Peyer's patch (tissue), 4 donors: ENCODE measurements around the gene CRPPA. TPM values are rescaled to one million over a fixed set of nuclear protein-coding genes. Genes with fewer than 3 reads are reported as not detected.

Source experiments
- DNase-seq, 3 donors: peaks; one replicate each; pipeline ENCODE4 v3.0.0-alpha.2; 2017 to 2019
- H3K27ac ChIP-seq, 4 donors: fragments of 200-600 bp; sonication (generic); one replicate each; pipeline ENCODE4 v1.5.1; 2016 to 2019
- H3K27me3 ChIP-seq, 2 donors: fragments of 200-600 bp; sonication (generic); one replicate each; pipeline ENCODE4 v1.5.1; 2019
- H3K36me3 ChIP-seq, 3 donors: fragments of 200-600 bp; sonication (generic); one replicate each; pipeline ENCODE4 v1.5.1; 2016 to 2019
- H3K4me1 ChIP-seq, 4 donors: fragments of 200-600 bp; sonication (generic); one replicate each; pipeline ENCODE4 v1.5.1; 2016 to 2019
- H3K4me3 ChIP-seq, 4 donors: fragments of 200-600 bp; sonication (generic); 1 replicate in 3 of 4; 2 replicates in 1 of 4; pipeline ENCODE4 v1.5.1; 2016 to 2019; ENCODE audit warnings: mild to moderate bottlenecking in 1 of 4
- H3K9me3 ChIP-seq, 4 donors: fragments of 200-600 bp; sonication (generic); one replicate each; pipeline ENCODE4 v1.5.1; 2016 to 2019; ENCODE audit warnings: mild to moderate bottlenecking in 1 of 4
- POLR2A ChIP-seq, 2 donors: fragments of 450-650 bp; IDR thresholded peaks; one replicate each; pipeline ENCODE4 v1.5.1; 2017; ENCODE audit warnings: antibody characterized with exemption in 2 of 2, mild to moderate bottlenecking in 2 of 2, moderate library complexity in 2 of 2
- total RNA-seq, 4 donors: library from RNA; depleted of rRNA; stranded (reverse); fragments of >200 nt; gene quantifications; one replicate each; pipeline ENCODE4 v1.1.0, GENCODE V29; 2016
- TF ChIP-seq, protein P1 (sequence below), 6 experiments: fragments of 450-650 bp in 4 of 6; fragments of 200-600 bp in 2 of 6; sonication (generic) in 1 of 6; IDR thresholded peaks; one replicate each; pipeline ENCODE4 v1.5.1; 2017 to 2019; ENCODE audit warnings: antibody characterized with exemption in 6 of 6, mild to moderate bottlenecking in 3 of 6, moderate library complexity in 1 of 6

Gene CRPPA
- total RNA-seq, 4 donors from 2014 or later, result 0.67 to 4.1 (median 1.9) TPM

DNA sequence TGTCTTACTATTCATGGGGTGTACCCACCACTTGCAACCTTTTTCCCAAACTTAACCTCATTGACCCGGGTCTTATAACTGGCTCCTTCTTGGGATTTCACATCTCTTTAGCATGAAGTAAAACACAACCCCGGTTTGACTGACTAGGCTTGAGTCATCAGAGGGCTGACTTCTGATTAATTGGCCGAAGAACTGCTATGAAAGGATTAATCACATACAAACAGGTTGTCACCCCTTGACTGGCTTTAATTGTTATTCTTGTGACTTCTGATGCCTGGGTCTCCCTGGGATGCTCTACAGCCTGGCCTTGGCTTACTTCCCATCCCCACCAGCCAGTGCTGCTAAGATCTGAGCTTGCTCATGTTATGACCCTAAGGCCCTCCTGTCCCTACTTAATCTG is 8.8 kb upstream of the CRPPA start:
- H3K27ac ChIP-seq, result no peak overlapping the region
- no peak overlapping the region for H3K4me3 ChIP-seq
- TF ChIP-seq POLR2A (IDR thresholded peaks at IDR 0.05), result no peak
- TF ChIP-seq, protein P1, sequence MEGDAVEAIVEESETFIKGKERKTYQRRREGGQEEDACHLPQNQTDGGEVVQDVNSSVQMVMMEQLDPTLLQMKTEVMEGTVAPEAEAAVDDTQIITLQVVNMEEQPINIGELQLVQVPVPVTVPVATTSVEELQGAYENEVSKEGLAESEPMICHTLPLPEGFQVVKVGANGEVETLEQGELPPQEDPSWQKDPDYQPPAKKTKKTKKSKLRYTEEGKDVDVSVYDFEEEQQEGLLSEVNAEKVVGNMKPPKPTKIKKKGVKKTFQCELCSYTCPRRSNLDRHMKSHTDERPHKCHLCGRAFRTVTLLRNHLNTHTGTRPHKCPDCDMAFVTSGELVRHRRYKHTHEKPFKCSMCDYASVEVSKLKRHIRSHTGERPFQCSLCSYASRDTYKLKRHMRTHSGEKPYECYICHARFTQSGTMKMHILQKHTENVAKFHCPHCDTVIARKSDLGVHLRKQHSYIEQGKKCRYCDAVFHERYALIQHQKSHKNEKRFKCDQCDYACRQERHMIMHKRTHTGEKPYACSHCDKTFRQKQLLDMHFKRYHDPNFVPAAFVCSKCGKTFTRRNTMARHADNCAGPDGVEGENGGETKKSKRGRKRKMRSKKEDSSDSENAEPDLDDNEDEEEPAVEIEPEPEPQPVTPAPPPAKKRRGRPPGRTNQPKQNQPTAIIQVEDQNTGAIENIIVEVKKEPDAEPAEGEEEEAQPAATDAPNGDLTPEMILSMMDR (IDR thresholded peaks at IDR 0.05), result no peak
- no peaks in the 10 kb centered on the region for H3K9me3 ChIP-seq
- H3K27me3 ChIP-seq, result no peaks in the 10 kb centered on the region
- no peaks in the 10 kb centered on the region for H3K4me1 ChIP-seq
- no peaks in the 10 kb centered on the region for H3K36me3 ChIP-seq
- DNase-seq, result no peak

DNA sequence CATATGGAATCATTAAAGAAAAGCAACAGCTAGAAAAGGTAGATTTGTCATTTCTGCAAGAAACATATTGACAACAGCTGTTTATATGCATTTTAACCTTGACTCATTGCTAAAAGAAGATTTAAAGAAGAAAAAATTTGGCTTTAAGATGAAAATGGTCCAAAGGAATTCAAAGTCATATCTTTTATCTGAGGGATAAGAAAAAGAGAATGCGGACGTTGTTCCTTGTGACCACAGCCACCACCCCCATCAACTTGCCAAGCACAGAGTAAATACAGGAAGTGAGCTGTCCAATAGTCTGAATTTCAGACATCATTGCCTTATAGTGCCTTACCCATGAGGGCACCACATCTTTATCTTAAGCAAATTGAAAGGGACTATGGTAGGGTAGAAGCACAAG is 7.3 kb upstream of the CRPPA start:
- DNase-seq, result no peak
- H3K27ac ChIP-seq, result no peak overlapping the region
- H3K27me3 ChIP-seq, result no peaks in the 10 kb centered on the region
- H3K36me3 ChIP-seq, result no peaks in the 10 kb centered on the region
- H3K4me1 ChIP-seq, result no peaks in the 10 kb centered on the region
- H3K9me3 ChIP-seq, result no peaks in the 10 kb centered on the region
- TF ChIP-seq, protein P1 (IDR thresholded peaks at IDR 0.05), result no peak
- TF ChIP-seq POLR2A (IDR thresholded peaks at IDR 0.05), result no peak
- H3K4me3 ChIP-seq, result no peak overlapping the region

DNA sequence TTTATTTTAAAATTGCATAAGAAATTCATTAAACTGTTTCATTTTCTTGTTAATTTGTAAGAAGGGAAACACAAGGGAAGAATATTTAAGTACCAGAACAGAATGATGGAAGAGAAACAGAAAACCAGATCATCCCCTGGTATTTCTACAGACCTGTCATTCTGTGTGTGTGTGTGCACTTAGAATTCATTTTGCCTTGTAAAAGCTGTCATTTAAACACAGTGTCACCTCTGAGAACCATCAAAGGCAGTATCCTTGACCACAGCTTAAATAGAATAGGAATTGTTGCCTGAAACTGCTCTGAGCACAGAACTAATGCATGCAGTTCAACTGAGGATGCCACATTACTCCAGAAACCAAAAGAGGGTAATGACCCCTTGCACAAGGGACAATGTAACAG is 6.8 kb upstream of the CRPPA start:
- Histone ChIP-seq H3K27me3 (no peaks in the 10 kb centered on the region), H3K36me3 (no peaks in the 10 kb centered on the region), H3K4me3 (no peak overlapping the region), H3K4me1 (no peaks in the 10 kb centered on the region), H3K9me3 (no peaks in the 10 kb centered on the region), H3K27ac (no peak overlapping the region)
- no peak for TF ChIP-seq POLR2A (IDR thresholded peaks at IDR 0.05)
- TF ChIP-seq, protein P1 (IDR thresholded peaks at IDR 0.05), result no peak
- DNase-seq, result no peak

DNA sequence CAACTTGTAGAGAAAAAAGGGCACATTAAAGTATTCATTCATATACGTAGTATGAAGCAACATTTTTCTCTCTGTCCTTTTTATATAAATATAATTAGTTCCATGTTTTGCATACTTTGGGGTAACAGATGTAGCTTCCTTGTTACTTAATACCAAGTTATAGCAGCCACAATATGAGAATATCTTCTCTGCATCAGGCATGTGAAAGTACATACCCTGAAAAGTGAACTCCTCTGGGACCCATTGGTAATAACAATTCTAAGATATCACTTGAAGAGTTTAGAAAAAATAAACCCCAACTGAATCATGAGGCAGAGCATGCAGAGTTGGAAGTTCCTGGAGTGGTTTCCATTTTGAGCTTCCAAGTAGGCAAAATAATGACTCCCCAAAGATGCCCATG is 2.4 kb upstream of the CRPPA start:
- no peaks in the 10 kb centered on the region for H3K27me3 ChIP-seq
- no peak overlapping the region for H3K27ac ChIP-seq
- H3K4me1 ChIP-seq, result peaks cover 0 to 8% (median 0%) of the 10 kb centered on the region in 4 donors
- no peak for TF ChIP-seq POLR2A (IDR thresholded peaks at IDR 0.05)
- TF ChIP-seq, protein P1 (IDR thresholded peaks at IDR 0.05), result no peak
- H3K9me3 ChIP-seq, result no peaks in the 10 kb centered on the region
- no peak overlapping the region for H3K4me3 ChIP-seq
- DNase-seq, result no peak
- H3K36me3 ChIP-seq, result no peaks in the 10 kb centered on the region

DNA sequence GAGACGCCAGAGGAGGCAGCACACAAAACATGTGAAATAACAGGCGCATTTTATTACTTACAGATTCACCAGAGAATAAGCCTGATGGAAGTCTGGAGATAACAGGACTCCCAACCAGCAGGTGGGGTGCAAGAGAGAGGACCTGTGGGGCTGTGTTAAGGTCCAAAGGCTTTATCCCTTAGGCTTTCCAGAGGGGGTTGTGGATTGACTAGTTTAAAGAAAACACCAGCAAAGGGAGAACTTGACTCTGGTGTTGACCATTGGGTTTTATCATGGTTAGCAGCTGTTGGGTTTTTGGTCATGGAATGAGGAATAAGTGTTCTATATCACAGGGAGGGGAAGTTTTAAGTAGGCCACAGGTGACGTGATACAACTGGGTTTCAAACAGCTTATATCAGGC is 1.6 kb upstream of the CRPPA start:
- no peaks in the 10 kb centered on the region for H3K36me3 ChIP-seq
- peaks cover 0 to 8% (median 0%) of the 10 kb centered on the region in 4 donors for H3K4me1 ChIP-seq
- no peak overlapping the region for H3K4me3 ChIP-seq
- peak overlapping the region in 1 of 4 donors; percentile 98 for H3K27ac ChIP-seq
- no peak for DNase-seq
- no peaks in the 10 kb centered on the region for H3K9me3 ChIP-seq
- no peaks in the 10 kb centered on the region for H3K27me3 ChIP-seq
- TF ChIP-seq, protein P1 (IDR thresholded peaks at IDR 0.05), result no peak
- no peak for TF ChIP-seq POLR2A (IDR thresholded peaks at IDR 0.05)

DNA sequence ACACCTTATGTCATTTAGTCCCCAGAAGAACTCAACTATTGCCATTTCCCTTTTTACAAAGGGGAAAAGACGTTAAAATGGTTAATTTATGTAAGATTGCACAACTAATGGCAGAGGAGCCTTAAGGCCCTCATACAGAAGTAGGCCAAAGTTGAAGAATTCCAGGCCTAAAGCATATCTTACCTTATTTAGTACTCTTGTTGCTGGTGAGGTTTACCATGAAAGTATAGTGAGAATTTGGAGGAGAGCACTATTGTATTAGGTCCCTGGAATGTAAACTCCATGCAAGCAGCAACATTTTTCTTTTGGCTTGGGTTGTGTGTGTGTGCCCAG is 731 bp upstream of the CRPPA start:
- peak overlapping the region in 3 of 4 donors; percentile 92 to 98 (median 94) for H3K27ac ChIP-seq
- H3K27me3 ChIP-seq, result no peaks in the 10 kb centered on the region
- no peak for DNase-seq
- H3K9me3 ChIP-seq, result no peaks in the 10 kb centered on the region
- no peaks in the 10 kb centered on the region for H3K36me3 ChIP-seq
- no peak for TF ChIP-seq POLR2A (IDR thresholded peaks at IDR 0.05)
- TF ChIP-seq, protein P1 (IDR thresholded peaks at IDR 0.05), result no peak
- H3K4me1 ChIP-seq, result peaks cover 0 to 8% (median 0%) of the 10 kb centered on the region in 4 donors
- no peak overlapping the region for H3K4me3 ChIP-seq
